ENCODE measurements around the gene S100A10. TPM values are rescaled to one million over a fixed set of nuclear protein-coding genes. Genes with fewer than 3 reads are reported as not detected.

S100A10 gene
- total and polyA plus RNA-seq, 2 experiments from 2014 or later = 408 to 3,367 TPM

DNA sequence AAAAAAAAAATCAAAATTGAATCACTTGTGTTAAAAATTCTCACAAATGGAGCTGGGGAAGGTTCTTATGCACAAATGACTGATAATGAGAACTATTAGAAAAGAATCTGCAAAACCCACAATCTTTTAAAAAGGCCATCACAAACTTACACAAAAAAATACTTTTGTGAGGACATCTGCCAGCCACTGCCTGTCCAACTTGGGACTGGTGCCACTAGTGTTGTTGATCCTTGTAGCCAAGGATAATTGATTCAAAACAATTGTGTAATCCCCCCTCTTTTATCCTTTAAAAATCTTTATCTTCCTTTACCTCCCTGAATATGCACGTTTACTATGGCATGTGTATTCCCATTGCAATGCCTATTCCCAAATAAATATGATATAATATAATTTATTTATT, 45.2 kb downstream of the S100A10 start:
- TF ChIP-seq CTCF (IDR thresholded peaks at IDR 0.05; ENCODE audit: poor library complexity) (no peak), EZH2phosphoT487 (IDR thresholded peaks at IDR 0.05; ENCODE audit: low read depth, severe bottlenecking, unreplicated experiment) (no peak), EZH2 (IDR thresholded peaks at IDR 0.05; ENCODE audit: borderline replicate concordance) (no peak)
- Histone ChIP-seq H3K4me2 (no peak overlapping the region), H2AFZ (no peak overlapping the region), H3K4me1 (ENCODE audit: insufficient read depth) (peaks cover 20% of the 10 kb centered on the region), H4K20me1 (ENCODE audit: insufficient read depth, poor library complexity, severe bottlenecking) (no peaks in the 10 kb centered on the region), H3K27ac (no peak overlapping the region), H3K9me2 (replicated peaks; ENCODE audit: insufficient read depth) (no peaks in the 10 kb centered on the region), H3K36me3 (replicated peaks; ENCODE audit: insufficient read depth, low read depth) (no peaks in the 10 kb centered on the region), H3K9me3 (ENCODE audit: low read depth) (no peaks in the 10 kb centered on the region), H3K79me2 (peaks cover 13% of the 10 kb centered on the region), H3K4me3 (no peak overlapping the region), H3K27me3 (no peaks in the 10 kb centered on the region)
- 82% methylated on average over 1 of the region's 1 CpG for WGBS (ENCODE audit: low lambda C conversion rate, missing lambda C conversion rate)
- no peak for DNase-seq (ENCODE audit: low spot score)

- no peak for DNase-seq (ENCODE audit: low spot score)
- no peak overlapping the region for H3K4me2 ChIP-seq
- WGBS (ENCODE audit: low lambda C conversion rate, missing lambda C conversion rate) = 70% methylated on average over 2 of the region's 2 CpGs
Observed at GRCh38 chr1:151947140-151947539, 46.5 kb downstream of the S100A10 start.

DNA sequence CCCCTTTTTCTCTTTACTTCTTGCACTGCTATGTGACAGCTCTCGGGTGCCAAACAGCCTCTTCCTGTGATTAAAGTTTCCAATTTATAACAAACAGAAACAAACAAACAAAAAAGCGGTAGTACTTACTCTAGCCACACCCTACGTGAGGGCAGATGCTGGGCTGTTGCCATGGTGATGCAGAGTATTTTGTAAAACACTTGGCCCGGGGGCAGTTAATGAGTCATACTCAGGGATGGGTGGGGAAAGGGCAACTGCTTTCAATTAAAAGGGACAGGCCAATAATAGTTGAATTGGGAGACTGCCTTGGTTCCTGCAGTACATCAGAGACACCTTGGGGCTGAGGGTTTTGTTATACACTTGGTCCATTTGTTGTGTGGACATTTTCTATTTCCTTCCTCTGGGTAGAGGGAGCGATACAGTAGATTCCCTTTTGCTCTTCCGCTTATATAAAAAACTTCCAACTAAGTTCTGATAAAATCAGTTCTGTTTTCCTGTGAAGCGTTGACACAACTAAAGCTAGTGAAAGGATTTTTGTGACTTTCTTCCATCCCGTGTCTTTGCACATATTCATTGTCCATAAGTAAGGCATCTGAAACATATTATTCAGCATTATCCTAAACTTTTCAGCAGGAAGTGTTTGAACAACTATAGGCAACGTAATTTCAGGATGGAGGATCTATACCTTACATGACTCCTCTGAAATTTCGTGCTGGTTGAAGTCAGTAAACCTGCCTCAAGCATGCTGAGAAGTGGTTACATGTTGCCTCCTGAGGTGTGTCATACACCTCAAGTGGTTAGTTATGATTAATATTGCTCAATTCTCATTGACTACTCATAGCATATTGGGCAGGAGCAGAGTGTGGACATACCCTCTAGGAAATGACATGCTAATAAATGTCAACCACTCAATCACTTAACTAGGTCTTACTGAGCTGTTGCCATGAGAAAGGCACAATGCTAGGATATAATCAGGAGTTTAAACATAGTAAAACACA, 47.6 kb downstream of the S100A10 start:
- no peaks in the 10 kb centered on the region for H3K27me3 ChIP-seq
- H3K79me2 ChIP-seq = peaks cover 4% of the 10 kb centered on the region
- H3K36me3 ChIP-seq (replicated peaks; ENCODE audit: insufficient read depth, low read depth) = no peaks in the 10 kb centered on the region
- H3K4me1 ChIP-seq (ENCODE audit: insufficient read depth) = peaks cover 28% of the 10 kb centered on the region
- no peaks in the 10 kb centered on the region for H3K9me3 ChIP-seq (ENCODE audit: low read depth)
- peak overlapping the region; percentile 72 for H3K27ac ChIP-seq
- no peak for TF ChIP-seq EZH2 (IDR thresholded peaks at IDR 0.05; ENCODE audit: borderline replicate concordance)
- no peak for TF ChIP-seq EZH2phosphoT487 (IDR thresholded peaks at IDR 0.05; ENCODE audit: low read depth, severe bottlenecking, unreplicated experiment)
- no peak for TF ChIP-seq CTCF (IDR thresholded peaks at IDR 0.05; ENCODE audit: poor library complexity)
- H3K4me3 ChIP-seq = no peak overlapping the region
- H2AFZ ChIP-seq = no peak overlapping the region
- no peak overlapping the region for H3K4me2 ChIP-seq
- WGBS (ENCODE audit: low lambda C conversion rate, missing lambda C conversion rate) = 40% methylated on average over 10 of the region's 10 CpGs
- no peaks in the 10 kb centered on the region for H3K9me2 ChIP-seq (replicated peaks; ENCODE audit: insufficient read depth)
- no peaks in the 10 kb centered on the region for H4K20me1 ChIP-seq (ENCODE audit: insufficient read depth, poor library complexity, severe bottlenecking)
- peak; percentile 91 for DNase-seq (ENCODE audit: low spot score)

More at GRCh38 chr1:151947140-151947539, 46.5 kb downstream of the S100A10 start:
- no peaks in the 10 kb centered on the region for H3K9me3 ChIP-seq (ENCODE audit: low read depth)
- H2AFZ ChIP-seq = no peak overlapping the region
- no peaks in the 10 kb centered on the region for H4K20me1 ChIP-seq (ENCODE audit: insufficient read depth, poor library complexity, severe bottlenecking)
- TF ChIP-seq EZH2phosphoT487 (IDR thresholded peaks at IDR 0.05; ENCODE audit: low read depth, severe bottlenecking, unreplicated experiment) (no peak), CTCF (IDR thresholded peaks at IDR 0.05; ENCODE audit: poor library complexity) (no peak), EZH2 (IDR thresholded peaks at IDR 0.05; ENCODE audit: borderline replicate concordance) (no peak)
- H3K4me3 ChIP-seq = no peak overlapping the region
- H3K4me1 ChIP-seq (ENCODE audit: insufficient read depth) = peaks cover 21% of the 10 kb centered on the region
- H3K36me3 ChIP-seq (replicated peaks; ENCODE audit: insufficient read depth, low read depth) = no peaks in the 10 kb centered on the region
- H3K9me2 ChIP-seq (replicated peaks; ENCODE audit: insufficient read depth) = no peaks in the 10 kb centered on the region
- peak overlapping the region; percentile 72 for H3K27ac ChIP-seq
- H3K79me2 ChIP-seq = peaks cover 10% of the 10 kb centered on the region
- H3K27me3 ChIP-seq = no peaks in the 10 kb centered on the region

Measured in hepatocyte (in vitro differentiated cells).